SU-DHL-6 (cell line): ENCODE data around the gene BMP3.
A peak's percentile ranks its signal among the peaks of the same experiment; 100 is the strongest.

Source experiments
- H2AFZ ChIP-seq: fragments of 200-600 bp; sonication (generic); 2 replicates; pipeline ENCODE4 v1.6.1; 2014; ENCODE audit warnings: low read depth, mild to moderate bottlenecking, moderate library complexity, mixed read lengths, antibody characterized with exemption, low read length; ENCODE audit not compliant: severe bottlenecking
- H3F3A ChIP-seq: fragments of 200-600 bp; shearing (Covaris generic); 2 replicates; pipeline ENCODE4 v1.6.0; 2016; ENCODE audit warnings: antibody characterized with exemption, mild to moderate bottlenecking; ENCODE audit not compliant: insufficient read depth
- H3K27ac ChIP-seq: fragments of 200-600 bp; sonication (generic); 2 replicates; pipeline ENCODE4 v1.5.1; 2016; ENCODE audit warnings: low read depth, mild to moderate bottlenecking, low read length, moderate library complexity, mixed read lengths
- H3K27me3 ChIP-seq: fragments of 200-600 bp; sonication (generic), shearing (Covaris generic); 2 replicates; pipeline ENCODE4 v1.6.0; 2014; ENCODE audit warnings: mild to moderate bottlenecking, low read length
- H3K36me3 ChIP-seq: fragments of 200-600 bp; sonication (generic); 2 replicates; pipeline ENCODE4 v1.6.1; 2014; ENCODE audit warnings: mild to moderate bottlenecking, low read length, mixed read lengths
- H3K4me2 ChIP-seq: fragments of 300-600, 200-600 bp; shearing (Covaris generic), sonication (generic); 2 replicates; pipeline ENCODE4 v1.6.0; 2014; ENCODE audit warnings: low read length, low read depth, mild to moderate bottlenecking; ENCODE audit not compliant: poor library complexity, severe bottlenecking
- H3K4me3 ChIP-seq: fragments of 200-600 bp; sonication (generic); 2 replicates; pipeline ENCODE4 v1.5.1; 2014; ENCODE audit warnings: antibody characterized with exemption, low read length, mild to moderate bottlenecking, mixed read lengths; ENCODE audit not compliant: insufficient read depth, poor library complexity, severe bottlenecking
- H3K79me2 ChIP-seq: fragments of 200-600 bp; sonication (generic); 2 replicates; pipeline ENCODE4 v1.6.1; 2014; ENCODE audit warnings: mild to moderate bottlenecking, low read length, moderate library complexity; ENCODE audit not compliant: insufficient read depth
- H3K9ac ChIP-seq: fragments of 200-600 bp; sonication (generic); 2 replicates; pipeline ENCODE4 v1.7.0; 2014; ENCODE audit warnings: mild to moderate bottlenecking, low read length
- H3K9me2 ChIP-seq: fragments of 200-600 bp; sonication (generic); replicated peaks from 2 replicates; pipeline ENCODE4 v1.6.1; 2014; ENCODE audit warnings: low read length; ENCODE audit not compliant: insufficient read depth
- H3K9me3 ChIP-seq: fragments of 200-600 bp; sonication (generic); 2 replicates; pipeline ENCODE4 v1.6.1; 2014; ENCODE audit warnings: low read length, mixed read lengths; ENCODE audit not compliant: insufficient read depth
- H4K20me1 ChIP-seq: fragments of 200-600 bp; sonication (generic); 2 replicates; pipeline ENCODE4 v1.6.1; 2014; ENCODE audit warnings: low read depth, mild to moderate bottlenecking, antibody characterized with exemption, low read length, moderate library complexity, mixed read lengths
- EZH2phosphoT487 ChIP-seq: fragments of 200-600 bp; sonication (generic), shearing (Covaris generic); conservative IDR thresholded peaks from 2 replicates; pipeline ENCODE4 v1.6.1; 2018; ENCODE audit warnings: mild to moderate bottlenecking, antibody characterized with exemption, low read length, moderate library complexity, mixed read lengths
- TF ChIP-seq, protein P1 (sequence below): fragments of 200-600 bp; sonication (generic); IDR thresholded peaks from one replicate; pipeline ENCODE4 v1.5.1; 2017; ENCODE audit warnings: antibody characterized with exemption, mild to moderate bottlenecking, low read length, moderate library complexity; ENCODE audit not compliant: insufficient read depth, poor library complexity, severe bottlenecking

The BMP3 gene

DNA sequence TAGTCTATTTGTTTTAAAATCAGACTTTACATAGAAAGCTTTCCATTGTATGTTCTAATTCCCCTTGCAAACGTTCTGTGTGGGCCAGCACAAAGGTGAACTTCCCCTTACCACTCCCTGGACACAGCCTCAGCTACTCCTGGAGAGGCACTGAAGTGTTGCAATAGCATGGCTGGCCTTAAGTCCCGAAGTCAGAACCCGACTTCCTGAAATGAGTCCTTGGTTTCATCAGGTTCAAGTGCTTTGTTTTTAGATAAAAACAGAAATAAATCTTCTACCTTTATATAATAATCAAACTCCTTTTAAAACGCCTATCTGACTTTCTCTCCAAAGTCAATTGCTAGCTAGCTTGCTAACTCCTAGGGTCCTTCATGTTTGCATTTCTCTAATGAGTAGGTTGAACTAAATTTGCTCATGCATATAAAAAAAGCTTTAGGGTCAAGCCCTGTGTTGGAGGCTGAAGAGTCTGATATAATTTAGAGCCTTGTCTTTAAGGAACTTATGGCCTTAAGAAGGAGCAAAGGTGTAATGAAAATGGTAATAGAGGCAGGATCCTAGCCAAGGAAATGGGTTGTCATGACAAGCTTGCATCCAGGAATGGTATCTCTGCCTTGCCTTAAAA lies 9.0 kb downstream of the BMP3 start:
- H2AFZ ChIP-seq: no peak overlapping the region
- H3K9me2 ChIP-seq: no peaks in the 10 kb centered on the region
- peaks cover 3% of the 10 kb centered on the region; the same call in 1 of the 2 replicates for H3K36me3 ChIP-seq
- peak overlapping the region; percentile 22 for H3K4me3 ChIP-seq
- peaks cover 55% of the 10 kb centered on the region for H3K79me2 ChIP-seq
- peaks cover 14% of the 10 kb centered on the region for H3F3A ChIP-seq
- peak overlapping the region; percentile 86 for H3K27ac ChIP-seq
- no peak for TF ChIP-seq EZH2phosphoT487
- TF ChIP-seq, protein P1, sequence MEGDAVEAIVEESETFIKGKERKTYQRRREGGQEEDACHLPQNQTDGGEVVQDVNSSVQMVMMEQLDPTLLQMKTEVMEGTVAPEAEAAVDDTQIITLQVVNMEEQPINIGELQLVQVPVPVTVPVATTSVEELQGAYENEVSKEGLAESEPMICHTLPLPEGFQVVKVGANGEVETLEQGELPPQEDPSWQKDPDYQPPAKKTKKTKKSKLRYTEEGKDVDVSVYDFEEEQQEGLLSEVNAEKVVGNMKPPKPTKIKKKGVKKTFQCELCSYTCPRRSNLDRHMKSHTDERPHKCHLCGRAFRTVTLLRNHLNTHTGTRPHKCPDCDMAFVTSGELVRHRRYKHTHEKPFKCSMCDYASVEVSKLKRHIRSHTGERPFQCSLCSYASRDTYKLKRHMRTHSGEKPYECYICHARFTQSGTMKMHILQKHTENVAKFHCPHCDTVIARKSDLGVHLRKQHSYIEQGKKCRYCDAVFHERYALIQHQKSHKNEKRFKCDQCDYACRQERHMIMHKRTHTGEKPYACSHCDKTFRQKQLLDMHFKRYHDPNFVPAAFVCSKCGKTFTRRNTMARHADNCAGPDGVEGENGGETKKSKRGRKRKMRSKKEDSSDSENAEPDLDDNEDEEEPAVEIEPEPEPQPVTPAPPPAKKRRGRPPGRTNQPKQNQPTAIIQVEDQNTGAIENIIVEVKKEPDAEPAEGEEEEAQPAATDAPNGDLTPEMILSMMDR: no peak
- H3K9me3 ChIP-seq: no peaks in the 10 kb centered on the region
- H3K9ac ChIP-seq: peak overlapping the region; percentile 35; the same call in 1 of the 2 replicates
- H3K27me3 ChIP-seq: no peaks in the 10 kb centered on the region
- H3K4me2 ChIP-seq: peak overlapping the region; percentile 79
- H4K20me1 ChIP-seq: no peaks in the 10 kb centered on the region

DNA sequence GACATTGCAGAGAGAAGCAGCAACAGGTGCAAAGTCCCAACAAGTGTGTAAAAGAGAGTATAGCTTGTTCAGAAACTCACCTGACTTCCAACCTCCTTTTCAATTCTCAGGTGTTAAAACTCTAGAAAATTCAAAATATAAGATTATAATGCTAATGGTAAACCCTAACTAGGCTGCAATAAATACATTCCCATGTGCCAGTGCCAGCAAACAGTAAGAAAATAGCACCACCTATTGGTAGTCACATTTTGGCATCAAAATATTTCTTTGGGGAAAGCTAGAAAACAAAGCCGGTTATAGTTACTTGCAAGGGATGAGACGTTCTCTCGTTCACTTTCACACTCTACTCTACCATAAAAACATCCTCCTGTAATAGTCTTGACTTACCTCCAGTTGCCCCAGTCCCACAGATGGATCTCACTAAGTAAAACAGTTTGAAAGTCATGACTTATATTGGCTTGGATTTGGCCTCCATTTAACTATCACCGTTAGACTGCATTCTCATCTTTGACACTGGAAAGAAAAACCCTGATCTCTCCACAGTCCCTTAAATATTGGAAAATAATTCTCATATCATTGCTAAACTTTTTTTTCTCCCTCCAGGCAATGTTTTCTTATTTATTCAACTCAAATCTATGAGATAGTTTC lies 9.6 kb downstream of the BMP3 start:
- Histone ChIP-seq H3K4me2 (peak overlapping the region; percentile 79), H3K9me3 (no peaks in the 10 kb centered on the region)

DNA sequence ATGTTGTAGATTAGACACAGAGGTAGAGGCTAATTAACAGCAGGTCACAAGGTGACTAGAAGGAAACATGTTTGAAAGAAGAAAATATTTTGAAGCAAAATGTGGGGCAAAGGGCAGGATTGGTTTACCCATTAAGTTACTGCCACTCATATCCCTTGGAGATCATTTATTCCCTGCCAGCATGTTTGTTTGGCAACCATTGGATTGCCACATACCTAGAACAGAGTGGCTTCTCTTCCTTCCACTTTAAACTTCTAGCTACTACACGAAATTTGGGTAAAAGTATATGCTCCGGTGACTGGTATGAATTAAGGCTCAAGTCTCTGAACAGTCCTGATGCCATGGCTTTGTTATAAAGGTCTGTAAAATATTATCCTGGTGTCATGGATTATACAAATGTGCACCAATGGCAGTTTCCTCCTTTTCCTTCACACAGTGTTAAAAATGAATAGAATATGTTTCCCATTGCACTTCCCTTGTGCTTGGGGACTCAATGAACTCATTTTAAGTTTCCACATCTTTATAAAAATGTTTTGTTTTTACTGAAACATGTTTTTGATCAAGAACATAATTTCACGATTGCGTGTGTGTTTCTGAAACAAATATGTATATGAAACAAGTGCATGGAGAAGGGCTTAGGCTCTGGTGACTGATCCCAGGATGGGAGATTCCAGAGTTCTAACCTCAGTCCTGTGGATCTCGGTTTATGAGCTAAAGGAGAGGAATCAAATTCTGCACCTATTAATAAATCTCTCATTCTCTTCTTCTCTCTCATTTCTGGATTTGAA lies 12.3 kb downstream of the BMP3 start:
- H3K9me3 ChIP-seq: no peaks in the 10 kb centered on the region
- no peaks in the 10 kb centered on the region for H3K9me2 ChIP-seq
- H3K27ac ChIP-seq: no peak overlapping the region
- H3K4me3 ChIP-seq: no peak overlapping the region
- H4K20me1 ChIP-seq: no peaks in the 10 kb centered on the region
- peaks cover 10% of the 10 kb centered on the region for H3F3A ChIP-seq
- no peaks in the 10 kb centered on the region for H3K27me3 ChIP-seq
- peaks cover 5% of the 10 kb centered on the region; the same call in 1 of the 2 replicates for H3K36me3 ChIP-seq
- H3K79me2 ChIP-seq: peaks cover 32% of the 10 kb centered on the region
- no peak overlapping the region for H3K9ac ChIP-seq
- no peak overlapping the region for H2AFZ ChIP-seq
- no peak overlapping the region for H3K4me2 ChIP-seq
- no peak for TF ChIP-seq EZH2phosphoT487
- TF ChIP-seq, protein P1: no peak

More for the DNA sequence above, 9.6 kb downstream of the BMP3 start:
- Histone ChIP-seq H4K20me1 (no peaks in the 10 kb centered on the region), H3K9ac (peak overlapping the region; percentile 35; the same call in 1 of the 2 replicates), H3K79me2 (peaks cover 49% of the 10 kb centered on the region), H2AFZ (no peak overlapping the region), H3K36me3 (peaks cover 3% of the 10 kb centered on the region; the same call in 1 of the 2 replicates), H3K27me3 (no peaks in the 10 kb centered on the region), H3K4me3 (no peak overlapping the region), H3F3A (peaks cover 14% of the 10 kb centered on the region), H3K27ac (peak overlapping the region; percentile 86), H3K9me2 (no peaks in the 10 kb centered on the region)
- TF ChIP-seq, protein P1: peak; percentile 24
- no peak for TF ChIP-seq EZH2phosphoT487
